H1 (cell line): ENCODE results near the gene IGSF9. TPM values are rescaled to one million over a fixed set of nuclear protein-coding genes. Genes with fewer than 3 reads are reported as not detected.

Experiments used
- CTCF ChIA-PET: fragments of 300-600 bp; sonication (Branson Sonifier 250); formaldehyde crosslinking; loops from one replicate; lab custom pipeline; 2021; ENCODE audit not compliant: partially characterized antibody; lab: Charles Lee
- POLR2A ChIA-PET: fragments of 300-600 bp; sonication (Branson Sonifier 250); formaldehyde crosslinking; loops from one replicate; lab custom pipeline; 2021; ENCODE audit warnings: inconsistent platforms; ENCODE audit not compliant: partially characterized antibody; lab: Charles Lee
- DNase-seq, 2 experiments: peaks; one replicate each; pipeline versions ENCODE4 v3.0.0 to v3.0.0-alpha.2; 2010 to 2022; ENCODE audit warnings: low spot score in 2 of 2, low read depth in 1 of 2, mixed read lengths in 1 of 2
- FAIRE-seq: peaks from 2 replicates; lab custom pipeline; 2011; peaks lifted over from hg19 to GRCh38; lab: Jason Lieb, UNC
- H2AFZ ChIP-seq: 2 replicates; pipeline ENCODE4 v1.8.1; 2012; ENCODE audit warnings: low read length, inconsistent platforms
- H2AK5ac ChIP-seq: 2 replicates; pipeline ENCODE4 v1.6.1; 2013; ENCODE audit warnings: low read depth, low read length
- H2BK120ac ChIP-seq: replicated peaks from 2 replicates; pipeline ENCODE3; 2013; ENCODE audit warnings: low read depth, low read length, inconsistent platforms
- H2BK12ac ChIP-seq: 2 replicates; pipeline ENCODE4 v1.6.1; 2013; ENCODE audit warnings: low read depth, low read length
- H2BK15ac ChIP-seq: 2 replicates; pipeline ENCODE4 v1.6.1; 2013; ENCODE audit warnings: low read length
- H2BK20ac ChIP-seq: 2 replicates; pipeline ENCODE4 v1.6.1; 2013; ENCODE audit warnings: low read length
- H2BK5ac ChIP-seq: 2 replicates; pipeline ENCODE4 v1.6.1; 2013; ENCODE audit warnings: low read depth, low read length
- H3K14ac ChIP-seq: 2 replicates; pipeline ENCODE4 v1.6.1; 2013; ENCODE audit warnings: inconsistent platforms; ENCODE audit not compliant: insufficient read length
- H3K18ac ChIP-seq: 2 replicates; pipeline ENCODE4 v1.6.1; 2013; ENCODE audit warnings: low read length; ENCODE audit errors: extremely low read depth
- H3K23ac ChIP-seq: 2 replicates; pipeline ENCODE4 v1.6.1; 2013; ENCODE audit warnings: inconsistent platforms; ENCODE audit not compliant: insufficient read length
- H3K23me2 ChIP-seq: 2 replicates; pipeline ENCODE4 v1.6.1; 2013; ENCODE audit warnings: low read depth, low read length
- H3K27ac ChIP-seq: 2 replicates; pipeline ENCODE4 v1.6.1; 2011; ENCODE audit warnings: low read depth, low read length, inconsistent platforms
- H3K27me3 ChIP-seq, 4 experiments: replicated peaks in 1 of 4; 1 replicate in 1 of 4; 2 replicates in 3 of 4; pipeline versions ENCODE4 v1.6.1 to v1.8.1; 2011 to 2013; ENCODE audit warnings: low read length in 3 of 4, mild to moderate bottlenecking in 3 of 4, inconsistent platforms in 2 of 4, mixed read lengths in 2 of 4, moderate library complexity in 1 of 4; ENCODE audit not compliant: control insufficient read depth in 3 of 4, insufficient read depth in 3 of 4; ENCODE audit errors: extremely low read depth in 1 of 4
- H3K36me3 ChIP-seq, 4 experiments: 2 replicates each; pipeline versions ENCODE4 v1.6.1 to v1.8.1; 2011 to 2013; ENCODE audit warnings: mild to moderate bottlenecking in 4 of 4, low read length in 3 of 4, moderate library complexity in 2 of 4, control low read depth in 1 of 4, inconsistent platforms in 1 of 4; ENCODE audit not compliant: insufficient read depth in 4 of 4, control insufficient read depth in 2 of 4
- H3K4ac ChIP-seq: replicated peaks from 2 replicates; pipeline ENCODE3; 2013; ENCODE audit warnings: low read length, low read depth, mixed read lengths, inconsistent platforms; ENCODE audit not compliant: insufficient read length
- H3K4me1 ChIP-seq, 4 experiments: replicated peaks in 1 of 4; 1 replicate in 1 of 4; 2 replicates in 3 of 4; pipeline versions ENCODE4 v1.6.1 to v1.8.1; 2011 to 2013; ENCODE audit warnings: low read length in 3 of 4, inconsistent platforms in 2 of 4, mixed read lengths in 1 of 4; ENCODE audit not compliant: insufficient read depth in 4 of 4, control insufficient read depth in 3 of 4
- H3K4me2 ChIP-seq, 2 experiments: 2 replicates each; pipeline versions ENCODE4 v1.6.1 to v1.8.1; 2011 to 2013; ENCODE audit warnings: low read depth in 2 of 2, low read length in 2 of 2, control low read depth in 1 of 2, inconsistent platforms in 1 of 2, mild to moderate bottlenecking in 1 of 2; ENCODE audit not compliant: insufficient read depth in 1 of 2
- H3K4me3 ChIP-seq, 4 experiments: fragments of 200-600, 300-600 bp in 1 of 4; sonication (generic), shearing (Covaris generic), sonication (Bioruptor Twin) in 1 of 4; 2 replicates each; pipeline versions ENCODE4 v1.5.1 to v1.8.1; 2011 to 2016; ENCODE audit warnings: low read length in 4 of 4, low read depth in 3 of 4, control low read depth in 2 of 4, inconsistent platforms in 2 of 4, mild to moderate bottlenecking in 2 of 4, mixed read lengths in 1 of 4, moderate library complexity in 1 of 4; ENCODE audit not compliant: insufficient read depth in 2 of 4; ENCODE audit errors: extremely low read depth in 1 of 4
- H3K56ac ChIP-seq: replicated peaks from 2 replicates; pipeline ENCODE3; 2013; ENCODE audit warnings: low read depth, mild to moderate bottlenecking, mixed read lengths, low read length, inconsistent platforms; ENCODE audit not compliant: insufficient read length
- H3K79me1 ChIP-seq: 2 replicates; pipeline ENCODE4 v1.6.1; 2013; ENCODE audit warnings: low read depth, low read length, control low read depth
- H3K79me2 ChIP-seq, 2 experiments: 2 replicates each; pipeline versions ENCODE4 v1.6.1 to v1.8.1; 2012 to 2013; ENCODE audit warnings: low read length in 2 of 2, mild to moderate bottlenecking in 2 of 2, inconsistent platforms in 1 of 2; ENCODE audit not compliant: insufficient read depth in 2 of 2, control insufficient read depth in 1 of 2
- H3K9ac ChIP-seq, 4 experiments: replicated peaks in 1 of 4; 1 replicate in 1 of 4; 2 replicates in 3 of 4; pipeline versions ENCODE4 v1.6.1 to v1.8.1; 2011 to 2013; ENCODE audit warnings: low read depth in 3 of 4, low read length in 3 of 4, control low read depth in 2 of 4, mild to moderate bottlenecking in 2 of 4, moderate library complexity in 2 of 4, inconsistent platforms in 1 of 4; ENCODE audit errors: extremely low read depth in 1 of 4
- H3K9me3 ChIP-seq, 2 experiments: 2 replicates each; pipeline versions ENCODE4 v1.6.1 to v1.8.1; 2012 to 2013; ENCODE audit warnings: mild to moderate bottlenecking in 2 of 2, moderate library complexity in 2 of 2, control low read depth in 1 of 2, inconsistent platforms in 1 of 2, low read depth in 1 of 2, low read length in 1 of 2, mixed read lengths in 1 of 2; ENCODE audit not compliant: insufficient read depth in 2 of 2
- H4K20me1 ChIP-seq, 2 experiments: replicated peaks in 1 of 2; 2 replicates each; pipeline versions ENCODE3 to v1.8.1; 2011 to 2013; ENCODE audit warnings: inconsistent platforms in 2 of 2, low read length in 2 of 2, mild to moderate bottlenecking in 1 of 2; ENCODE audit not compliant: insufficient read depth in 2 of 2, control insufficient read depth in 1 of 2
- H4K5ac ChIP-seq: 2 replicates; pipeline ENCODE4 v1.6.1; 2013; ENCODE audit warnings: low read length, low read depth, mixed read lengths, inconsistent platforms; ENCODE audit not compliant: insufficient read length
- H4K8ac ChIP-seq: 2 replicates; pipeline ENCODE4 v1.8.0; 2013; ENCODE audit warnings: mild to moderate bottlenecking, moderate library complexity, low read length, inconsistent platforms; ENCODE audit not compliant: insufficient read depth; ENCODE audit errors: extremely low read depth
- H4K91ac ChIP-seq: replicated peaks from 2 replicates; pipeline ENCODE3; 2013; ENCODE audit warnings: low read length, mixed read lengths, inconsistent platforms; ENCODE audit not compliant: insufficient read length
- RAD21 ChIP-seq, 2 experiments: IDR thresholded peaks in 1 of 2; conservative IDR thresholded peaks in 1 of 2; 2 replicates each; pipeline ENCODE4 v1.6.1; 2011; ENCODE audit warnings: low read depth in 2 of 2, low read length in 2 of 2, improper control_type of control experiment in 1 of 2, inconsistent platforms in 1 of 2, mild to moderate bottlenecking in 1 of 2, moderate library complexity in 1 of 2
- TEAD4 ChIP-seq: IDR thresholded peaks from 2 replicates; pipeline ENCODE4 v1.6.1; 2012; ENCODE audit warnings: low read depth, low read length, inconsistent platforms, mixed read lengths
- WGBS, 2 experiments: shearing (Covaris generic) in 1 of 2; methylation state at CpG; one replicate each; pipeline versions ENCODE4 v1.1.6 to v1.1.7; 2013 to 2015; ENCODE audit warnings: low lambda C conversion rate in 2 of 2, mixed read lengths in 2 of 2, inconsistent platforms in 1 of 2, low coverage in 1 of 2, missing lambda C conversion rate in 1 of 2; ENCODE audit not compliant: insufficient replicate concordance in 2 of 2, insufficient coverage in 1 of 2, insufficient read length in 1 of 2; ENCODE audit errors: extremely low coverage in 1 of 2, missing lambda C conversion rate in 1 of 2; 5-methylcytosine and 5-hydroxymethylcytosine counted together
- polyA plus RNA-seq, 7 experiments: library from polyadenylated mRNA; depleted of rRNA in 3 of 7; stranded (reverse) in 5 of 7; unstranded in 2 of 7; fragments of >200 nt in 5 of 7; fragments of 200-250 nt in 2 of 7; gene quantifications; 1 replicate in 5 of 7; 2 replicates in 1 of 7; 4 replicates in 1 of 7; pipeline versions ENCODE4 v1.2.1 to v1.2.3, GENCODE V29; 2011 to 2013; ENCODE audit warnings: missing spikeins in 2 of 7, mixed read lengths in 2 of 7
- total RNA-seq: library from RNA; stranded (reverse); fragmentation: NEBNext Ultra II Directional; extraction: Animal tissue kit (Norgen Biotek cat#: 25700); gene quantifications from 2 replicates; pipeline ENCODE4 v1.2.1, GENCODE V29; 2021
- TF ChIP-seq, protein P1 (sequence below): IDR thresholded peaks from 2 replicates; pipeline ENCODE4 v1.6.1; 2012; ENCODE audit warnings: inconsistent platforms

IGSF9 gene
- total and polyA plus RNA-seq, 2 of the 8 experiments (the other 6 are each of a cell fraction or from before 2014, with no cell fraction given): 10.9 to 28.1 TPM

DNA sequence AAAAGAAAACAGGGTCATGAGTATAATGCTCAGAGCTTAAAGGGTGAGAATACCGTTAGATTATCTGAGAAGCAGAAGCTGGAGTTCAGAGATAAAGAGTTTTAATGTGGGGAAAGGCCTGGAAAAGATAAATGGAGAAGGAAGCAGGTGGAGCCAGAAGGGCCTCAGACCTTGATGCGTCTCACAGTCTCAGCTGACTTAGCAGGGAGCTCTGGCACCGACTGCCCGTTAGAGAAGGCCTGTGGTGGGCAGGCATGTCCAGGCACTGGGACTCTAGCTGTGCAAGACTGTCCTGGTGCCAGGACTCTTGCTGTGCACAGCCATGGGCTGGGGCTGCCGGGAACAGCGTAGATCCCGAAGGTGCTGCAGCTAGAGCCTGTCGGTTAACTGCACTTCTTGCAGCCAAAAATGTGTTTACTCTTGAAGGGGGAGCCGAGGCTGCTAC lies 12.4 kb upstream of the IGSF9 start:
- H4K20me1 ChIP-seq: no peaks in the 10 kb centered on the region
- no peak overlapping the region for H4K91ac ChIP-seq
- no peak overlapping the region for H2AFZ ChIP-seq
- H3K4me2 ChIP-seq: no peak overlapping the region
- H4K8ac ChIP-seq: no peak overlapping the region
- ChIA-PET POLR2A (interaction anchor here (0.9 kb wide), 1 partner anchor 35 kb away, joined by 3 read pairs; no protein-coding TSS in a partner anchor), CTCF (interaction anchor here (0.6 to 35.5 kb wide), 11 partner anchors 11 to 744 kb away, joined by 3 to 696 read pairs (median 4); no protein-coding TSS in a partner anchor)
- H3K4me3 ChIP-seq: no peak overlapping the region
- H3K27me3 ChIP-seq: no peaks in the 10 kb centered on the region; a peak in 1 of 7 replicates
- FAIRE-seq (no peak), DNase-seq (no peak)
- 0 out of 2 replicates have a peak overlapping the region, but pooled peaks have one; percentile 9 for H2BK12ac ChIP-seq
- no peak overlapping the region for H3K14ac ChIP-seq
- no peak overlapping the region for H2AK5ac ChIP-seq
- H3K23ac ChIP-seq: no peak overlapping the region
- H2BK120ac ChIP-seq: no peak overlapping the region
- H3K9ac ChIP-seq: no peak overlapping the region
- H2BK5ac ChIP-seq: no peak overlapping the region
- H3K4me1 ChIP-seq: no peaks in the 10 kb centered on the region
- 85% methylated on average over 9 of the region's 9 CpGs; no CpG with 5 or more reads in 1 of the 2 experiments for WGBS, 2 experiments
- no peak overlapping the region for H3K27ac ChIP-seq
- H3K18ac ChIP-seq: no peak overlapping the region; the same call in 1 of the 2 replicates
- H3K56ac ChIP-seq: no peak overlapping the region
- TF ChIP-seq RAD21 (IDR thresholded peaks at IDR 0.05 in 1 of 2, conservative IDR thresholded peaks at IDR 0.05 in 1 of 2; ENCODE audit: low read depth in 2 of 2, low read length in 2 of 2): no peak
- no peak for TF ChIP-seq TEAD4
- TF ChIP-seq, protein P1, sequence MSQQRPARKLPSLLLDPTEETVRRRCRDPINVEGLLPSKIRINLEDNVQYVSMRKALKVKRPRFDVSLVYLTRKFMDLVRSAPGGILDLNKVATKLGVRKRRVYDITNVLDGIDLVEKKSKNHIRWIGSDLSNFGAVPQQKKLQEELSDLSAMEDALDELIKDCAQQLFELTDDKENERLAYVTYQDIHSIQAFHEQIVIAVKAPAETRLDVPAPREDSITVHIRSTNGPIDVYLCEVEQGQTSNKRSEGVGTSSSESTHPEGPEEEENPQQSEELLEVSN: no peak
- TF ChIP-seq, all 59 proteins: peak for 0
- Histone ChIP-seq H3K9me3 (no peaks in the 10 kb centered on the region), H3K79me1 (no peaks in the 10 kb centered on the region), H4K5ac (no peak overlapping the region), H3K36me3 (no peaks in the 10 kb centered on the region), H3K4ac (no peak overlapping the region), H3K23me2 (no peaks in the 10 kb centered on the region), H2BK15ac (no peak overlapping the region), H2BK20ac (no peak overlapping the region), H3K79me2 (no peaks in the 10 kb centered on the region)
